ENCODE measurements around the gene SLC25A43. TPM values are rescaled to one million over a fixed set of nuclear protein-coding genes. Genes with fewer than 3 reads are reported as not detected.
"Not testable (repeated sequence)": the region's sequence is repeated elsewhere in the genome, so short reads cannot be mapped to it uniquely, and the experiment has no call there.

Gene SLC25A43
- 10 to 100 TPM in 1 of 2 donors, 1 to 10 TPM in 1; 5.1 to 12.7 TPM for total RNA-seq

DNA sequence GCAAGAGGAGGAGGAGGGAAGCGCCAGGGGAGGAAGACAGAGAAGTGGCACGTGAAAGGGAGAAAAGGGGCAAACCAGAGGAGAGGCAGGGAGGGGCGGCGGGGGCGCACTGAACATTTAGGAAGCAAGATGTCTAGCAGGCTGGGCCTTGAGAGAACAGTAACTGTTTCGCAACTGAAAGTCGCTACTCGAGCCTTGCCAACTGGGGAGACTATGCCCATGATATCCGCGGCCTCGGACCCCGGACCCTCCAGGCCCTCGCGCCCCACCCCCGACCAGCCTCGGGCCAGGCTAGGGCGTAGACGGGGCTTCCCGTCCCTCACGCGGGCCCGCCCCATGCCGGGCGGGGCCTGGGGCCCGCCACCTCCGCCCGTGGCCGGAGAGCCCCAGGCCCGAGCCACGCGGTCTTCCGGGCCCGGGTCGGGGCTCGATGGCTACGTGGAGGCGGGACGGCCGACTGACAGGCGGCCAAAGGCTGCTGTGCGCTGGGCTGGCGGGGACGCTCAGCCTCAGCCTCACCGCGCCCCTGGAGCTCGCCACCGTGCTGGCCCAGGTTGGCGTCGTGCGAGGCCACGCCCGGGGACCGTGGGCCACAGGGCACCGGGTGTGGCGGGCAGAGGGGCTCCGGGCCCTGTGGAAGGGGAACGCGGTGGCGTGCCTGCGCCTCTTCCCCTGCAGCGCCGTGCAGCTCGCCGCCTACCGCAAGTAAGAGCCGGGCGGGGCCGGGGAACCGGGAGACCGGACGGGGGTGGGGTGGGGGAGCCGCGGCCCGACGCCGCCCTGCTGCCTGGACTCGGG lies at the start of gene SLC25A43:
Gene SLC25A43, plus strand, starts transcription at position 363 of the 798 bp plus-strand sequence. Its CDS starts 68 bp downstream, at position 431.
- no peaks in the 10 kb centered on the region for H3K27me3 Mint-ChIP-seq
- peaks cover 9% of the 10 kb centered on the region for H3K4me1 Mint-ChIP-seq
- H3K36me3 Mint-ChIP-seq (ENCODE audit: low read depth): no peaks in the 10 kb centered on the region
- peak; percentile 95 for ATAC-seq (replicated peaks)
- peak within 1 kb of the TSS; percentile 88 for H3K27ac Mint-ChIP-seq
- peak within 1 kb of the TSS; percentile 86 for H3K4me3 Mint-ChIP-seq
- no peaks in the 10 kb centered on the region for H3K9me3 Mint-ChIP-seq

DNA sequence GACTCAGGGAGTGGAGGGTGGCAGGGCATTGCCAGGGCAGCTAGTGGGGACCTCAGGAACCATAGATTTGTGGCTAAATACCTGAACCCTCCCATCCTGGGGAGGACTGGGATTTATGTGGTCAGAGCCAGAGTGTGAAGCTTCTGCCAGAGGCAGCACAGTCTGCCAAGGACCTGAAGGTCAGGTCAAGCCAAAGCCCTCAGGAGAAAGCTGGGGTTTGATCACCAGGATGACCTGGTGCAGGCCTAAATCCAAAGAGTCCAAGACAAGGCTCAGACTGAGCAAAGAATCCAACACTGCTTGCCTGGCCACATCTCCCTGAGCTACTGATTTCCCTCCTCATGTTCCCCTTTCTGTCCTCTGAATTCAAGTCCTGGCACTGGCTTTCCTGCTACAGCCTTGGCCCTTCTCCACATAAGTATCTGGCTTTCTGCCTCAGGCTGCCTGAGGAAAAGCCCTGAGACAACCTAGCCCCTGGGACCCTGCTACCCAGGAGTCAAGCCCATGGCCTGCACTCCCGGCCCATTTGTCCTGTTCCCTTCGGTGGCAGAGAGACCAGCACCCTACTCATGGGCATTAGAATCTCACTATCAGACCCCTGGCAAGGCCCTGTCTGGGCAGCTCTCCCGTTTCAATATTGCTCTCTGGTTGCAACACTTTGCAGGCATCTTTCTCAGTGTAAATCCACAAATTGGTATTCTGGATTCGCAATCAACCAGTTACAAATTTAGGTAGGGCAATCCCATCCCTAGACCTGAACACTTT lies 39.3 kb upstream of the SLC25A43 start:
- H3K4me1 Mint-ChIP-seq: no peaks in the 10 kb centered on the region
- H3K9me3 Mint-ChIP-seq: no peaks in the 10 kb centered on the region
- peaks cover 4% of the 10 kb centered on the region for H3K27me3 Mint-ChIP-seq
- H3K4me3 Mint-ChIP-seq: no peak overlapping the region
- no peaks in the 10 kb centered on the region for H3K36me3 Mint-ChIP-seq (ENCODE audit: low read depth)
- H3K27ac Mint-ChIP-seq: no peak overlapping the region
- no peak for ATAC-seq (replicated peaks)

DNA sequence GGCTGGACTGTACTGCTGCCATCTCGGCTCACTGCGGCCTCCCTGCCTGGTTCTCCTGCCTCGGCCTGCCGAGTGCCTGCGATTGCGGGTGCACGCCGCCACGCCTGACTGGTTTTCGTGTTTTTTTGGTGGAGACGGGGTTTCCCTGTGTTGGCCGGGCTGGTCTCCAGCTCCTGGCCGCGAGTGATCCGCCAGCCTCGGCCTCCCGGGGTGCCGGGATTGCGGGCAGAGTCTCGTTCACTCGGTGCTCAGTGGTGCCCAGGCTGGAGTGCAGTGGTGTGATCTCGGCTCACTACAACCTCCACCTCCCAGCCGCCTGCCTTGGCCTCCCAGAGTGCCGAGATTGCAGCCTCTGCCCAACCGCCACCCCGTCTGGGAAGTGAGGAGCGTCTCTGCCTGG lies 37.7 kb upstream of the SLC25A43 start:
- not testable (repeated sequence) for H3K27me3 Mint-ChIP-seq; H3K9me3 Mint-ChIP-seq; H3K36me3 Mint-ChIP-seq (ENCODE audit: low read depth); H3K4me1 Mint-ChIP-seq; H3K27ac Mint-ChIP-seq; H3K4me3 Mint-ChIP-seq; ATAC-seq (replicated peaks)

DNA sequence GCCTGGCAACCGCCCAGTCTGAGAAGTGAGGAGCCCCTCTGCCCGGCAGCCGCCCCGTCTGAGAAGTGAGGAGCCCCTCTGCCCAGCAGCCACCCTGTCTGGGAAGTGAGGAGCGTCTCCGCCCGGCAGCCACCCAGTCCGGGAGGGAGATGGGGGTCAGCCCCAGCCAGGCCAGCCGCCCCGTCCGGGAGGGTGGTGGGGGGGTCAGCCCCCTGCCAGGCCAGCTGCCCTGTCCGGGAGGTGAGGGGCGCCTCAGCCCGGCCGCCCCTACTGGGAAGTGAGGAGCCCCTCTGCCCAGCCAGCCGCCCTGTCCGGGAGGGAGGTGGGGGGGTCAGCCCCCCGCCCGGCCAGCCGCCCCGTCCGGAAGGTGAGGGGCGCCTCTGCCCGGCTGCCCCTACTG lies 37.1 kb upstream of the SLC25A43 start:
- not testable (repeated sequence) for H3K9me3 Mint-ChIP-seq; H3K27me3 Mint-ChIP-seq; H3K4me1 Mint-ChIP-seq; H3K36me3 Mint-ChIP-seq (ENCODE audit: low read depth); ATAC-seq (replicated peaks); H3K27ac Mint-ChIP-seq; H3K4me3 Mint-ChIP-seq

DNA sequence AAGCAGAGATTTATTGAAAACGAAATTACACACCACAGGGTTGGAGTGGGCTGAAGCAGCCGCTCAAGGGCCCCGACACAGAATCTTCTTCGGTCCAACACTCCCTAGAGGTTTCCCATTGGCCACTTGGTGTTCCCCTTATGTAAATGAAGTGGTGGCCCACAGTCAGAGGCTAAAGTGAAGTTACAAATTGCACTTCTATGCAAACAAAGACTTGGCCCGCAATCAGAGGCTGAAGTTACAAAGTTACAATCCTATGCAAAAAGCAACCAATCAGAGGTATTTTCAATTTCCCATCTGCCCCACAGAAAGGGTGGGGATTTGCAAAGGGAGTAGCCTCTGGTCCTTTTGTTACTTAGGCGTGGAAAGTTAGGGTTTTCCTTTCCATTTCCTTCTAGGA lies 35.7 kb upstream of the SLC25A43 start:
- Mint-ChIP-seq H3K27ac (no peak overlapping the region), H3K9me3 (no peaks in the 10 kb centered on the region), H3K4me1 (no peaks in the 10 kb centered on the region), H3K36me3 (ENCODE audit: low read depth) (no peaks in the 10 kb centered on the region), H3K27me3 (peaks cover 3% of the 10 kb centered on the region), H3K4me3 (no peak overlapping the region)
- ATAC-seq (replicated peaks): no peak

DNA sequence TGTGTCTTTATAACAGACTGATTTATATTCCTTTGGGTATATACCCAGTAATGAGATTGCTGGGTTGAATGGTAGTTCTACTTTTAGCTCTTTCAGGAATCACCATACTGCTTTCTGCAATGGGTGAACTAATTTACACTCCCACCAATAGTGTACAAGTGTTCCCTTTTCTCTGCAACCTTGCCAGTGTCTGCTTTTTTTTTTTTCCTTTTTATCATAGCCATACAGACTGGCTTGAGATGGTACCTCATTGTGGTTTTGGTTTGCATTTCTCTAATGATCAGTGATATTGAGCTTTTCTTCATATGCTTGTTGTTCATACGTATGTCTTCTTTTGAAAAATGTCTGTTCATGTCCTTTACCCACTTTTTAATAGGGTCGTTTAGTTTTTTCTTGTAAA lies 27.3 kb upstream of the SLC25A43 start:
- not testable (repeated sequence) for H3K4me1 Mint-ChIP-seq; H3K4me3 Mint-ChIP-seq; H3K36me3 Mint-ChIP-seq (ENCODE audit: low read depth); H3K9me3 Mint-ChIP-seq; ATAC-seq (replicated peaks); H3K27ac Mint-ChIP-seq
- peaks cover 15% of the 10 kb centered on the region for H3K27me3 Mint-ChIP-seq

DNA sequence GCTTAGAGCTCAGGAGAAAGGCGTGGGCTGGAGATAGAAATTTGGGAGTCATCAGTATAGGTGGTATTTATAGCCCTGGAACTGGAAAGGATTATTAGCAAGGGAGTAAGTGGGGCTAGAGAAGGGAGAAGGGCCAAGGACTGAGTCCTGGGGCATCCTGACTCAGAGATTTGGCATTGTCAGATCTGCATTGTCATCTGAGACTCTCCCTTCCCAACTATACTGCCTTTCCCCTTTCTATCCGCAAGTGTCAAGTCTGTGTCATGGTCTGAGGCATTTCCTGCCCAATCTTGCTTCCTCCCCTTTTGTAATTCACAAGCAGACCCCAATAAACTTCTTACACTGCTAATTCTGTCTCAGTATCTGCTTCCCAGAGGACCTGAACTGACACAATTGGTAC lies 24.4 kb upstream of the SLC25A43 start:
- no peak for ATAC-seq (replicated peaks)
- H3K27me3 Mint-ChIP-seq: peaks cover 13% of the 10 kb centered on the region
- H3K27ac Mint-ChIP-seq: no peak overlapping the region
- H3K9me3 Mint-ChIP-seq: no peaks in the 10 kb centered on the region
- no peak overlapping the region for H3K4me3 Mint-ChIP-seq
- no peaks in the 10 kb centered on the region for H3K36me3 Mint-ChIP-seq (ENCODE audit: low read depth)
- no peaks in the 10 kb centered on the region for H3K4me1 Mint-ChIP-seq

DNA sequence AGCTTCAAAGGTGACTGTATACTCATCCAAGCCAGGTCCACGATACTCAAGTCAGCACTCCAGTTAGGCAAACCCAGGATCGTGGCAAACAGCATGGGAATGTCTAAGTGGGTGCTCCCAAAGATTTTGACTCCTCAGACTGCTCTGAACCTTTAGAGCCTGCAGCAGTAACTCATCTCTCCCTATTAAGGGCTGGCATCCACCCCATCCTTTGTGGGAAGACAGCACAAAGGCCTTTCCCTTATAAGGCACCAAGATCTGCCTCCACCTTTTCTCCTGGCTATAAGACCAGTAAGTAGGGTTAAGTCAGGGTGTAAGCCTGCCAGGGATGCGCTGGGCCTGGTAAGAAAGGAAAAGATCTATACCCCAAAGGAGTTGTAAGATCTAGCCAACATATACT lies 23.6 kb upstream of the SLC25A43 start:
- ATAC-seq (replicated peaks): no peak
- Mint-ChIP-seq H3K27me3 (peaks cover 13% of the 10 kb centered on the region), H3K36me3 (ENCODE audit: low read depth) (no peaks in the 10 kb centered on the region), H3K4me1 (no peaks in the 10 kb centered on the region), H3K27ac (no peak overlapping the region), H3K9me3 (no peaks in the 10 kb centered on the region), H3K4me3 (no peak overlapping the region)

DNA sequence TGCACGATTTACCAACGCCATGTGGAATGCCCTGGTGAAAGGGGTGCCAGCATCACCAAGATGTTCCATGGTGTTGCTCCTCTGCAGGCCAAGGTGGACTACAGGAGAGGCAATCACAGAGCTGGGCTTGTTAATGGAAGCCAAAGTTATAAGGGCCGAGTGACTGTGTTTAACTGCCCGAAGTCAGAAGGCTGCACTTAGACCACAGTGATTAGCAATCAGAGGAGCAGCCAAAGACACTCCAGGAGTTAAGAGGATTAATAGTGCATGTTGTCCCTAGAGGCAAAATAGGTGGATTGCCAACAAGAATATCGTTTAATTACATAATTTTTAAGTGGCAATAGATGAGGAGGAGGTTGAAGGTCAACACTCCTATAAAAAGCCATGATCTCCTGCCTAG lies 22.8 kb upstream of the SLC25A43 start:
- Mint-ChIP-seq H3K27ac (no peak overlapping the region), H3K36me3 (ENCODE audit: low read depth) (no peaks in the 10 kb centered on the region), H3K9me3 (no peaks in the 10 kb centered on the region), H3K27me3 (peaks cover 13% of the 10 kb centered on the region), H3K4me1 (no peaks in the 10 kb centered on the region), H3K4me3 (no peak overlapping the region)
- no peak for ATAC-seq (replicated peaks)

DNA sequence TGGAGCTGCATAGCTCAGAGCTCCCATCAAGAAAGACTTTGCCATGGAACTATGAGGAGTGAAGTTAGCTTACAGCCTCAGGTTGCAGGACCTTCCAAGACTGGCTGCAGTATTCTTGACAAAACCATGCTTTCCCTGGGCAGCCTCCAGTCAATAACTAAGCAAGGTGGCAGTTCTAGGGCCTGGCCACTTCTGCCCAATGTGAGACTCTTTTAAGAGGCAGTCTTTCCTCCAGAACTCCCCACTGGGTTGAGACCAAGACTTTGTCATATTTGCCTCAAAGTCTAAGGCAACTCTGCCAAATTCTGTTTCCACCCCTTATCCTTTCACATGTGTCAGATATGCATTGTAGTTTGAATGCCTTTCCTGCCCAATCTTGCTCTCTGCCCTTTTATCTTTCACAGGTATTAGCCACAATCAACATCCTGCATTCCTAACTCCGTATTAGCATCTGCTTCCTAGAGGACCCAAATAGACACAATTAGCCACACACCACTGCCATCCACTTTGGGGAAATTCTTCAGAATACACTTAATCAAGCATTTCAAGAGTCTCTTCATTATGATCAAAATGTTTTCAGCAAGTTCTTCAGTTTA lies 17.7 kb upstream of the SLC25A43 start:
- ATAC-seq (replicated peaks): no peak
- no peaks in the 10 kb centered on the region for H3K36me3 Mint-ChIP-seq (ENCODE audit: low read depth)
- no peaks in the 10 kb centered on the region for H3K4me1 Mint-ChIP-seq
- no peak overlapping the region for H3K27ac Mint-ChIP-seq
- H3K4me3 Mint-ChIP-seq: no peak overlapping the region
- H3K27me3 Mint-ChIP-seq: no peaks in the 10 kb centered on the region
- H3K9me3 Mint-ChIP-seq: no peaks in the 10 kb centered on the region

DNA sequence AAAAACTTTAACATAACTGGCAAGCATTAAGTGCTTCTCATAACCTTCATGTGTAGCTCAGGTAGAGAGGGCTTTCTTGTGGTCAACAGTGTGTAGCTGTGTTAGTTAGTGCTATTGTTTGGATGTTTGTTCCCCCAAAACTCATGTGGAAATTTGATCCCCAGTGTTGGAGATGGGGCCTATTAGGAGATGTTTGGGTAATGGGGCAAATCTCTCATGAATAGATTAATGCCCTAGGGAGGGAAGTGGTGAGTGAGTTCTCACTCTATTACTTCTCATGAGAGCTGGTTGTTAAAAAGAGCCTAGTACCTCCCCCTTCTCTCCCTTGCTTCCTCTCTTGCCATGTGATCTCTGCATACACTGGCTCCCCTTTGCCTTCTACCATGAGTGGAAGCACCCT lies 16.5 kb upstream of the SLC25A43 start:
- Mint-ChIP-seq H3K9me3 (no peaks in the 10 kb centered on the region), H3K27me3 (no peaks in the 10 kb centered on the region), H3K4me1 (no peaks in the 10 kb centered on the region), H3K36me3 (ENCODE audit: low read depth) (no peaks in the 10 kb centered on the region), H3K4me3 (no peak overlapping the region), H3K27ac (no peak overlapping the region)
- ATAC-seq (replicated peaks): no peak

DNA sequence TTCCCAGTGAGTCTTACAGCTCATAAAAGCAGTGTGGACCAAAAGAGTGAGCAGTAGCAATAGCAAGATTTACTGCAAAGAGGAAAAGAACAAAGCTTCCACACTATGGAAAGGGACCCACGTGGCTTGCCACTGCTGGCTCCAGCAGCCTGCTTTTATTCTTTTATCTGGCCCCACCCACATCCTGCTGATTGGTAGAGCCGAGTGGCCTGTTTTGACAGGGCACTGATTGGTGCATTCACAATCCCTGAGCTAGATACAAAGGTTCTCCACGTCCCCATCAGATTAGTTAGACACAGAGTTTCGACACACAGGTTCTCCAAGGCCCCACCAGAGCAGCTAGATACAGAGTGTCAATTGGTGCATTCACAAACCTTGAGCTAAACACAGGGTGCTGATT lies 12.5 kb upstream of the SLC25A43 start:
- H3K36me3 Mint-ChIP-seq (ENCODE audit: low read depth); H3K27me3 Mint-ChIP-seq; H3K4me1 Mint-ChIP-seq; H3K27ac Mint-ChIP-seq; H3K4me3 Mint-ChIP-seq; H3K9me3 Mint-ChIP-seq; ATAC-seq (replicated peaks): not testable (repeated sequence)

DNA sequence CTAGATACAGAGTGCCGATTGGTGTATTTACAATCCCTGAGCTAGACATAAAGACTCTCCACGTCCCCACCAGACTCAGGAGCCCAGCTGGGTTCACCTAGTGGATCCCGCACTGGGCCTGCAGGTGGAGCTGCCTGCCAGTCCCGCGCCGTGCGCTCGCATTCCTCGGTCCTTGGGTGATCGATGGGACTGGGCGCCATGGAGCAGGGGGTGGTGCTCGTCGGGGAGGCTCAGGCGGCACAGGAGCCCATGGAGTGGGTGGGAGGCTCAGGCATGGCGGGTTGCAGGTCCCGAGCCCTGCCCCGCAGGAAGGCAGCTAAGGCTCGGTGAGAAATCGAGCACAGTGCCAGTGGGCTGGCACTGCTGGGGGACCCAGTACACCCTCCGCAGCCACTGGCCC lies 11.7 kb upstream of the SLC25A43 start:
- not testable (repeated sequence) for ATAC-seq (replicated peaks); H3K4me3 Mint-ChIP-seq; H3K36me3 Mint-ChIP-seq (ENCODE audit: low read depth); H3K9me3 Mint-ChIP-seq; H3K27me3 Mint-ChIP-seq; H3K27ac Mint-ChIP-seq; H3K4me1 Mint-ChIP-seq

DNA sequence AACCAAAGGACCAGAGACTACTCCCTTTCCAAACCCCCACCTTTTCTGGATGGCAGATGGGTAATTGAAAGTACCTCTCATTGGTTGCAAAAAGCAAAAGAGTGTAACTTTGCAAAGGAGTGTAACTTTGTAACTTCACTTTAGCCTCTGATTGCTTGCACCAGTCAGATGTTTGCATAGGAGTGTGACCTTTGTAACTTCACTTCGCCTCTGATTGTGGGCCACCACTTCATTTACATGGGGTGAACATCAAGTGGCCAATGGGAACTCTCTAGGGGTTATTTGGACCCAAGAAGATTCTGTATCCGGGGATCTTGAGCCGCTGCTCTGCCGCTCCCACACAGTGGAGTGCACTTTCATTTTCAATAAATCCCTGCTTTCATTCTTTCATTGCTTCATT lies 9.9 kb upstream of the SLC25A43 start:
- no peak for ATAC-seq (replicated peaks)
- H3K36me3 Mint-ChIP-seq (ENCODE audit: low read depth): no peaks in the 10 kb centered on the region
- H3K27ac Mint-ChIP-seq: no peak overlapping the region
- no peak overlapping the region for H3K4me3 Mint-ChIP-seq
- H3K27me3 Mint-ChIP-seq: no peaks in the 10 kb centered on the region
- H3K4me1 Mint-ChIP-seq: no peaks in the 10 kb centered on the region
- no peaks in the 10 kb centered on the region for H3K9me3 Mint-ChIP-seq
